ENCODE data around the gene CYP24A1.

The CYP24A1 gene

GRCh38 chr20:54173653-54174456 lies at the start of gene CYP24A1:
Gene CYP24A1 (minus strand): TSS chr20:54173986. CDS start chr20:54173579, 407 bp downstream.
- Mint-ChIP-seq H3K9me3 (no peaks in the 10 kb centered on the region), H3K27me3 (peaks cover 65% of the 10 kb centered on the region), H3K36me3 (no peaks in the 10 kb centered on the region), H3K27ac (no peak within 1 kb of the TSS), H3K4me3 (peak within 1 kb of the TSS; percentile 57), H3K4me1 (peaks cover 20% of the 10 kb centered on the region)
- ATAC-seq, result no peak

GRCh38 chr20:54223285-54223684 lies 49.5 kb upstream of the CYP24A1 start:
- no peak for ATAC-seq
- no peaks in the 10 kb centered on the region for H3K27me3 Mint-ChIP-seq
- H3K4me1 Mint-ChIP-seq, result peaks cover 13% of the 10 kb centered on the region
- no peak overlapping the region for H3K27ac Mint-ChIP-seq
- H3K36me3 Mint-ChIP-seq, result peaks cover 20% of the 10 kb centered on the region
- no peak overlapping the region for H3K4me3 Mint-ChIP-seq
- peaks cover 8% of the 10 kb centered on the region for H3K9me3 Mint-ChIP-seq

GRCh38 chr20:54221996-54222890 lies 48.5 kb upstream of the CYP24A1 start:
- Mint-ChIP-seq H3K4me3 (no peak overlapping the region), H3K27me3 (no peaks in the 10 kb centered on the region), H3K27ac (no peak overlapping the region), H3K9me3 (peaks cover under 1% of the 10 kb centered on the region), H3K4me1 (peaks cover 4% of the 10 kb centered on the region), H3K36me3 (peaks cover 24% of the 10 kb centered on the region)
- ATAC-seq, result no peak

- no peak for ATAC-seq
- no peak overlapping the region for H3K4me3 Mint-ChIP-seq
- no peaks in the 10 kb centered on the region for H3K4me1 Mint-ChIP-seq
- H3K36me3 Mint-ChIP-seq, result peaks cover 30% of the 10 kb centered on the region
- H3K27me3 Mint-ChIP-seq, result no peaks in the 10 kb centered on the region
- no peaks in the 10 kb centered on the region for H3K9me3 Mint-ChIP-seq
- no peak overlapping the region for H3K27ac Mint-ChIP-seq
Observed at GRCh38 chr20:54221353-54221752, 47.6 kb upstream of the CYP24A1 start.

- ATAC-seq, result no peak
- peaks cover 30% of the 10 kb centered on the region for H3K36me3 Mint-ChIP-seq
- no peak overlapping the region for H3K4me3 Mint-ChIP-seq
- H3K27me3 Mint-ChIP-seq, result no peaks in the 10 kb centered on the region
- no peak overlapping the region for H3K27ac Mint-ChIP-seq
- H3K4me1 Mint-ChIP-seq, result no peaks in the 10 kb centered on the region
- no peaks in the 10 kb centered on the region for H3K9me3 Mint-ChIP-seq
Observed at GRCh38 chr20:54220722-54221121, 46.9 kb upstream of the CYP24A1 start.

GRCh38 chr20:54219751-54220426 lies 46.1 kb upstream of the CYP24A1 start:
- Mint-ChIP-seq H3K4me1 (no peaks in the 10 kb centered on the region), H3K27me3 (no peaks in the 10 kb centered on the region), H3K27ac (no peak overlapping the region)

GRCh38 chr20:54218470-54218869 lies 44.7 kb upstream of the CYP24A1 start:
- Mint-ChIP-seq H3K4me1 (no peaks in the 10 kb centered on the region), H3K4me3 (no peak overlapping the region), H3K36me3 (peaks cover 30% of the 10 kb centered on the region), H3K27ac (no peak overlapping the region), H3K27me3 (no peaks in the 10 kb centered on the region), H3K9me3 (no peaks in the 10 kb centered on the region)
- ATAC-seq, result no peak

More at GRCh38 chr20:54219751-54220426, 46.1 kb upstream of the CYP24A1 start:
- H3K9me3 Mint-ChIP-seq, result no peaks in the 10 kb centered on the region
- ATAC-seq, result no peak
- H3K4me3 Mint-ChIP-seq, result no peak overlapping the region
- H3K36me3 Mint-ChIP-seq, result peaks cover 30% of the 10 kb centered on the region

- Mint-ChIP-seq H3K4me1 (no peaks in the 10 kb centered on the region), H3K27me3 (no peaks in the 10 kb centered on the region), H3K4me3 (no peak overlapping the region), H3K9me3 (no peaks in the 10 kb centered on the region), H3K27ac (no peak overlapping the region), H3K36me3 (peaks cover 23% of the 10 kb centered on the region)
- ATAC-seq, result no peak
Observed at GRCh38 chr20:54217762-54218161, 44.0 kb upstream of the CYP24A1 start.

- peaks cover 11% of the 10 kb centered on the region for H3K36me3 Mint-ChIP-seq
- no peaks in the 10 kb centered on the region for H3K9me3 Mint-ChIP-seq
- H3K4me1 Mint-ChIP-seq, result peaks cover 7% of the 10 kb centered on the region
- ATAC-seq, result no peak
- no peaks in the 10 kb centered on the region for H3K27me3 Mint-ChIP-seq
- no peak overlapping the region for H3K4me3 Mint-ChIP-seq
- no peak overlapping the region for H3K27ac Mint-ChIP-seq
Observed at GRCh38 chr20:54215157-54215789, 41.5 kb upstream of the CYP24A1 start.

- no peak overlapping the region for H3K27ac Mint-ChIP-seq
- ATAC-seq, result no peak
- H3K27me3 Mint-ChIP-seq, result no peaks in the 10 kb centered on the region
- H3K4me3 Mint-ChIP-seq, result no peak overlapping the region
- H3K36me3 Mint-ChIP-seq, result peaks cover 11% of the 10 kb centered on the region
- H3K9me3 Mint-ChIP-seq, result no peaks in the 10 kb centered on the region
- peaks cover 13% of the 10 kb centered on the region for H3K4me1 Mint-ChIP-seq
Observed at GRCh38 chr20:54214566-54214965, 40.8 kb upstream of the CYP24A1 start.

- no peak overlapping the region for H3K4me3 Mint-ChIP-seq
- no peaks in the 10 kb centered on the region for H3K27me3 Mint-ChIP-seq
- no peak for ATAC-seq
- H3K9me3 Mint-ChIP-seq, result no peaks in the 10 kb centered on the region
- peaks cover 26% of the 10 kb centered on the region for H3K4me1 Mint-ChIP-seq
- peaks cover 10% of the 10 kb centered on the region for H3K36me3 Mint-ChIP-seq
- no peak overlapping the region for H3K27ac Mint-ChIP-seq
Observed at GRCh38 chr20:54212871-54213270, 39.1 kb upstream of the CYP24A1 start.

- H3K4me1 Mint-ChIP-seq, result peaks cover 26% of the 10 kb centered on the region
- H3K4me3 Mint-ChIP-seq, result no peak overlapping the region
- peaks cover 6% of the 10 kb centered on the region for H3K36me3 Mint-ChIP-seq
- H3K27ac Mint-ChIP-seq, result no peak overlapping the region
- ATAC-seq, result no peak
- H3K27me3 Mint-ChIP-seq, result no peaks in the 10 kb centered on the region
- H3K9me3 Mint-ChIP-seq, result no peaks in the 10 kb centered on the region
Observed at GRCh38 chr20:54212226-54212625, 38.4 kb upstream of the CYP24A1 start.

GRCh38 chr20:54209216-54209813 lies 35.5 kb upstream of the CYP24A1 start:
- Mint-ChIP-seq H3K9me3 (no peaks in the 10 kb centered on the region), H3K27ac (peak overlapping the region; percentile 99), H3K36me3 (no peaks in the 10 kb centered on the region), H3K4me1 (peaks cover 42% of the 10 kb centered on the region), H3K27me3 (no peaks in the 10 kb centered on the region), H3K4me3 (peak overlapping the region; percentile 98)
- no peak for ATAC-seq

GRCh38 chr20:54208548-54209176 lies 34.9 kb upstream of the CYP24A1 start:
- H3K4me1 Mint-ChIP-seq, result peaks cover 42% of the 10 kb centered on the region
- H3K4me3 Mint-ChIP-seq, result peak overlapping the region; percentile 98
- H3K27me3 Mint-ChIP-seq, result no peaks in the 10 kb centered on the region
- H3K36me3 Mint-ChIP-seq, result no peaks in the 10 kb centered on the region
- no peak for ATAC-seq
- H3K27ac Mint-ChIP-seq, result peak overlapping the region; percentile 99
- no peaks in the 10 kb centered on the region for H3K9me3 Mint-ChIP-seq
